ENCODE data around the gene THSD4.

Gene THSD4

GRCh38 chr15:71331173-71331572 is 215.9 kb downstream of the THSD4 start:
- Histone ChIP-seq H3K27ac (ENCODE audit: low read depth, low read length) (no peak overlapping the region), H3K4me3 (ENCODE audit: low read depth, low read length) (no peak overlapping the region), H3K4me1 (ENCODE audit: control insufficient read depth, insufficient read depth, low read length) (peaks cover 12% of the 10 kb centered on the region; the same call in 1 of the 2 replicates), H3K9ac (ENCODE audit: low read length) (no peak overlapping the region), H3K9me3 (ENCODE audit: control insufficient read depth, insufficient read depth, low read depth, low read length) (no peaks in the 10 kb centered on the region), H3K27me3 (ENCODE audit: control insufficient read depth, insufficient read depth, low read length) (no peaks in the 10 kb centered on the region), H3K36me3 (ENCODE audit: control insufficient read depth, insufficient read depth, low read length) (no peaks in the 10 kb centered on the region)

- H3K9me3 ChIP-seq (ENCODE audit: control insufficient read depth, insufficient read depth, low read depth, low read length) = no peaks in the 10 kb centered on the region
- no peak overlapping the region for H3K27ac ChIP-seq (ENCODE audit: low read depth, low read length)
- H3K36me3 ChIP-seq (ENCODE audit: control insufficient read depth, insufficient read depth, low read length) = no peaks in the 10 kb centered on the region
- no peaks in the 10 kb centered on the region for H3K27me3 ChIP-seq (ENCODE audit: control insufficient read depth, insufficient read depth, low read length)
- no peak overlapping the region for H3K4me3 ChIP-seq (ENCODE audit: low read depth, low read length)
- H3K4me1 ChIP-seq (ENCODE audit: control insufficient read depth, insufficient read depth, low read length) = peaks cover 21% of the 10 kb centered on the region
- H3K9ac ChIP-seq (ENCODE audit: low read length) = no peak overlapping the region
These were observed 217.2 kb downstream of the THSD4 start for GRCh38 chr15:71332431-71333004.

- no peak overlapping the region for H3K9ac ChIP-seq (ENCODE audit: low read length)
- H3K9me3 ChIP-seq (ENCODE audit: control insufficient read depth, insufficient read depth, low read depth, low read length) = no peaks in the 10 kb centered on the region
- peaks cover 25% of the 10 kb centered on the region for H3K4me1 ChIP-seq (ENCODE audit: control insufficient read depth, insufficient read depth, low read length)
- H3K4me3 ChIP-seq (ENCODE audit: low read depth, low read length) = no peak overlapping the region
- H3K36me3 ChIP-seq (ENCODE audit: control insufficient read depth, insufficient read depth, low read length) = no peaks in the 10 kb centered on the region
- no peaks in the 10 kb centered on the region for H3K27me3 ChIP-seq (ENCODE audit: control insufficient read depth, insufficient read depth, low read length)
- no peak overlapping the region for H3K27ac ChIP-seq (ENCODE audit: low read depth, low read length)
These were observed 217.9 kb downstream of the THSD4 start for GRCh38 chr15:71333136-71333700.

GRCh38 chr15:71333839-71334238 is 218.6 kb downstream of the THSD4 start:
- H3K4me1 ChIP-seq (ENCODE audit: control insufficient read depth, insufficient read depth, low read length) = peaks cover 25% of the 10 kb centered on the region
- no peak overlapping the region for H3K4me3 ChIP-seq (ENCODE audit: low read depth, low read length)
- no peak overlapping the region for H3K27ac ChIP-seq (ENCODE audit: low read depth, low read length)
- no peaks in the 10 kb centered on the region for H3K27me3 ChIP-seq (ENCODE audit: control insufficient read depth, insufficient read depth, low read length)
- no peaks in the 10 kb centered on the region for H3K36me3 ChIP-seq (ENCODE audit: control insufficient read depth, insufficient read depth, low read length)
- no peak overlapping the region for H3K9ac ChIP-seq (ENCODE audit: low read length)
- H3K9me3 ChIP-seq (ENCODE audit: control insufficient read depth, insufficient read depth, low read depth, low read length) = no peaks in the 10 kb centered on the region

GRCh38 chr15:71334434-71334833 is 219.2 kb downstream of the THSD4 start:
- H3K4me1 ChIP-seq (ENCODE audit: control insufficient read depth, insufficient read depth, low read length) = peaks cover 25% of the 10 kb centered on the region
- no peak overlapping the region for H3K4me3 ChIP-seq (ENCODE audit: low read depth, low read length)
- no peaks in the 10 kb centered on the region for H3K9me3 ChIP-seq (ENCODE audit: control insufficient read depth, insufficient read depth, low read depth, low read length)
- H3K9ac ChIP-seq (ENCODE audit: low read length) = no peak overlapping the region
- no peaks in the 10 kb centered on the region for H3K36me3 ChIP-seq (ENCODE audit: control insufficient read depth, insufficient read depth, low read length)
- H3K27ac ChIP-seq (ENCODE audit: low read depth, low read length) = no peak overlapping the region
- H3K27me3 ChIP-seq (ENCODE audit: control insufficient read depth, insufficient read depth, low read length) = no peaks in the 10 kb centered on the region

- no peak overlapping the region for H3K27ac ChIP-seq (ENCODE audit: low read depth, low read length)
- no peaks in the 10 kb centered on the region for H3K36me3 ChIP-seq (ENCODE audit: control insufficient read depth, insufficient read depth, low read length)
- peaks cover 25% of the 10 kb centered on the region for H3K4me1 ChIP-seq (ENCODE audit: control insufficient read depth, insufficient read depth, low read length)
- no peaks in the 10 kb centered on the region for H3K27me3 ChIP-seq (ENCODE audit: control insufficient read depth, insufficient read depth, low read length)
- H3K9me3 ChIP-seq (ENCODE audit: control insufficient read depth, insufficient read depth, low read depth, low read length) = no peaks in the 10 kb centered on the region
- H3K9ac ChIP-seq (ENCODE audit: low read length) = no peak overlapping the region
- no peak overlapping the region for H3K4me3 ChIP-seq (ENCODE audit: low read depth, low read length)
These were observed 219.6 kb downstream of the THSD4 start for GRCh38 chr15:71334873-71335272.

GRCh38 chr15:71335591-71335990 is 220.3 kb downstream of the THSD4 start:
- Histone ChIP-seq H3K36me3 (ENCODE audit: control insufficient read depth, insufficient read depth, low read length) (no peaks in the 10 kb centered on the region), H3K27me3 (ENCODE audit: control insufficient read depth, insufficient read depth, low read length) (no peaks in the 10 kb centered on the region), H3K27ac (ENCODE audit: low read depth, low read length) (no peak overlapping the region), H3K9me3 (ENCODE audit: control insufficient read depth, insufficient read depth, low read depth, low read length) (no peaks in the 10 kb centered on the region), H3K4me3 (ENCODE audit: low read depth, low read length) (no peak overlapping the region), H3K9ac (ENCODE audit: low read length) (no peak overlapping the region), H3K4me1 (ENCODE audit: control insufficient read depth, insufficient read depth, low read length) (peaks cover 21% of the 10 kb centered on the region)

GRCh38 chr15:71336671-71337070 is 221.4 kb downstream of the THSD4 start:
- H3K36me3 ChIP-seq (ENCODE audit: control insufficient read depth, insufficient read depth, low read length) = no peaks in the 10 kb centered on the region
- no peak overlapping the region for H3K27ac ChIP-seq (ENCODE audit: low read depth, low read length)
- no peaks in the 10 kb centered on the region for H3K9me3 ChIP-seq (ENCODE audit: control insufficient read depth, insufficient read depth, low read depth, low read length)
- H3K4me1 ChIP-seq (ENCODE audit: control insufficient read depth, insufficient read depth, low read length) = peaks cover 13% of the 10 kb centered on the region
- H3K9ac ChIP-seq (ENCODE audit: low read length) = no peak overlapping the region
- no peak overlapping the region for H3K4me3 ChIP-seq (ENCODE audit: low read depth, low read length)
- no peaks in the 10 kb centered on the region for H3K27me3 ChIP-seq (ENCODE audit: control insufficient read depth, insufficient read depth, low read length)

GRCh38 chr15:71337197-71337845 is 222.1 kb downstream of the THSD4 start:
- H3K9me3 ChIP-seq (ENCODE audit: control insufficient read depth, insufficient read depth, low read depth, low read length) = no peaks in the 10 kb centered on the region
- peaks cover 13% of the 10 kb centered on the region for H3K4me1 ChIP-seq (ENCODE audit: control insufficient read depth, insufficient read depth, low read length)
- H3K36me3 ChIP-seq (ENCODE audit: control insufficient read depth, insufficient read depth, low read length) = no peaks in the 10 kb centered on the region
- H3K27me3 ChIP-seq (ENCODE audit: control insufficient read depth, insufficient read depth, low read length) = no peaks in the 10 kb centered on the region
- H3K4me3 ChIP-seq (ENCODE audit: low read depth, low read length) = no peak overlapping the region
- no peak overlapping the region for H3K27ac ChIP-seq (ENCODE audit: low read depth, low read length)
- no peak overlapping the region for H3K9ac ChIP-seq (ENCODE audit: low read length)

GRCh38 chr15:71338265-71338664 is 223.0 kb downstream of the THSD4 start:
- Histone ChIP-seq H3K4me1 (ENCODE audit: control insufficient read depth, insufficient read depth, low read length) (peaks cover 13% of the 10 kb centered on the region), H3K36me3 (ENCODE audit: control insufficient read depth, insufficient read depth, low read length) (no peaks in the 10 kb centered on the region), H3K9me3 (ENCODE audit: control insufficient read depth, insufficient read depth, low read depth, low read length) (no peaks in the 10 kb centered on the region), H3K27ac (ENCODE audit: low read depth, low read length) (no peak overlapping the region), H3K4me3 (ENCODE audit: low read depth, low read length) (no peak overlapping the region), H3K9ac (ENCODE audit: low read length) (no peak overlapping the region), H3K27me3 (ENCODE audit: control insufficient read depth, insufficient read depth, low read length) (no peaks in the 10 kb centered on the region)

- H3K27ac ChIP-seq (ENCODE audit: low read depth, low read length) = no peak overlapping the region
- H3K27me3 ChIP-seq (ENCODE audit: control insufficient read depth, insufficient read depth, low read length) = no peaks in the 10 kb centered on the region
- H3K4me3 ChIP-seq (ENCODE audit: low read depth, low read length) = no peak overlapping the region
- peaks cover 13% of the 10 kb centered on the region for H3K4me1 ChIP-seq (ENCODE audit: control insufficient read depth, insufficient read depth, low read length)
- H3K9ac ChIP-seq (ENCODE audit: low read length) = no peak overlapping the region
- no peaks in the 10 kb centered on the region for H3K9me3 ChIP-seq (ENCODE audit: control insufficient read depth, insufficient read depth, low read depth, low read length)
- H3K36me3 ChIP-seq (ENCODE audit: control insufficient read depth, insufficient read depth, low read length) = no peaks in the 10 kb centered on the region
These were observed 223.7 kb downstream of the THSD4 start for GRCh38 chr15:71338827-71339542.

Measured in HUES6 (cell line).